AG09309 (cell line): ENCODE results near the gene PAMR1.

Source experiments
- DNase-seq: peaks from one replicate; pipeline ENCODE4 v3.0.0-alpha.2; 2010; ENCODE audit warnings: low read depth
- H3K4me3 ChIP-seq: 2 replicates; pipeline ENCODE4 v1.5.1; 2011; ENCODE audit warnings: mild to moderate bottlenecking, low read depth, low read length, moderate library complexity; ENCODE audit not compliant: control insufficient read depth
- TF ChIP-seq, protein P1 (sequence below): IDR thresholded peaks from 2 replicates; pipeline ENCODE4 v1.5.1; 2011; ENCODE audit warnings: mild to moderate bottlenecking, low read depth, low read length, inconsistent platforms; ENCODE audit not compliant: insufficient read depth, control insufficient read depth; ENCODE audit errors: missing control alignments

The PAMR1 gene, protein sequence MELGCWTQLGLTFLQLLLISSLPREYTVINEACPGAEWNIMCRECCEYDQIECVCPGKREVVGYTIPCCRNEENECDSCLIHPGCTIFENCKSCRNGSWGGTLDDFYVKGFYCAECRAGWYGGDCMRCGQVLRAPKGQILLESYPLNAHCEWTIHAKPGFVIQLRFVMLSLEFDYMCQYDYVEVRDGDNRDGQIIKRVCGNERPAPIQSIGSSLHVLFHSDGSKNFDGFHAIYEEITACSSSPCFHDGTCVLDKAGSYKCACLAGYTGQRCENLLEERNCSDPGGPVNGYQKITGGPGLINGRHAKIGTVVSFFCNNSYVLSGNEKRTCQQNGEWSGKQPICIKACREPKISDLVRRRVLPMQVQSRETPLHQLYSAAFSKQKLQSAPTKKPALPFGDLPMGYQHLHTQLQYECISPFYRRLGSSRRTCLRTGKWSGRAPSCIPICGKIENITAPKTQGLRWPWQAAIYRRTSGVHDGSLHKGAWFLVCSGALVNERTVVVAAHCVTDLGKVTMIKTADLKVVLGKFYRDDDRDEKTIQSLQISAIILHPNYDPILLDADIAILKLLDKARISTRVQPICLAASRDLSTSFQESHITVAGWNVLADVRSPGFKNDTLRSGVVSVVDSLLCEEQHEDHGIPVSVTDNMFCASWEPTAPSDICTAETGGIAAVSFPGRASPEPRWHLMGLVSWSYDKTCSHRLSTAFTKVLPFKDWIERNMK

DNA sequence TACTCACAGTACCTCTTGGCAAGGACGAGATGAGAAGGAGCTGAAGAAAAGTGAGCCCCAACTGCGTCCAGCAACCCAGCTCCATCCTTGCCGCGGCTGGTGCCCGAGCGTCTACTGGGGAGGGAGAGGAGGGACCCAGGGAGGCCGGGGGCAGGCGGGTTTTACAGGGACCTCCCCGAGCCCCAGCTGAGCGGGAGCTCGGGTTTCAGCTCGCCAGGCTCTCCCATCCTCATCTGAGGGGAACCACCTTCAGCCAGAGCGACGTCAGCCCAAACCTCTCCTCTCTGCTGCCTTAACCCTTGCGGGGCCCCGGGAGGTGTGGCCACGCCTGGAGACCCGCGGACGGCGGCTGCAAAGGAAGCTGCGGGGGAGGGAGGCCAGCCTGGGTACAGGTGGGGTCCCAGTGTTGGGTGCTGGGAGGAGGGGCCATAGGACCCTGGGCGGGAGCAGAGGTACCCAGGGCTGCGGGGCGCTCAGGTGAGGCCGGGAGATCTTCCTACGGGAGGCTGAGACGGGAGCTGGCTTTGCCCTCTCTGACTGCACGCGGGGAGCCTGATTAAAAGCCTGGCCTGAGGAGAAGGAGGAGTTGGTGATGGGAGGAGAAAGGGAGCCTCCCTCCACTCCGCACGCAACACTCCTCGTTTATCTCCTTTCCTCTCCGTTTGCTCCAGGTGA is at the start of gene PAMR1:
PAMR1 (minus strand) TSS at position 116 of the 675 bp plus-strand sequence; CDS start at position 85, 31 bp downstream.
- no peak for DNase-seq
- peak within 1 kb of the TSS; percentile 49 for H3K4me3 ChIP-seq
- TF ChIP-seq, protein P1, sequence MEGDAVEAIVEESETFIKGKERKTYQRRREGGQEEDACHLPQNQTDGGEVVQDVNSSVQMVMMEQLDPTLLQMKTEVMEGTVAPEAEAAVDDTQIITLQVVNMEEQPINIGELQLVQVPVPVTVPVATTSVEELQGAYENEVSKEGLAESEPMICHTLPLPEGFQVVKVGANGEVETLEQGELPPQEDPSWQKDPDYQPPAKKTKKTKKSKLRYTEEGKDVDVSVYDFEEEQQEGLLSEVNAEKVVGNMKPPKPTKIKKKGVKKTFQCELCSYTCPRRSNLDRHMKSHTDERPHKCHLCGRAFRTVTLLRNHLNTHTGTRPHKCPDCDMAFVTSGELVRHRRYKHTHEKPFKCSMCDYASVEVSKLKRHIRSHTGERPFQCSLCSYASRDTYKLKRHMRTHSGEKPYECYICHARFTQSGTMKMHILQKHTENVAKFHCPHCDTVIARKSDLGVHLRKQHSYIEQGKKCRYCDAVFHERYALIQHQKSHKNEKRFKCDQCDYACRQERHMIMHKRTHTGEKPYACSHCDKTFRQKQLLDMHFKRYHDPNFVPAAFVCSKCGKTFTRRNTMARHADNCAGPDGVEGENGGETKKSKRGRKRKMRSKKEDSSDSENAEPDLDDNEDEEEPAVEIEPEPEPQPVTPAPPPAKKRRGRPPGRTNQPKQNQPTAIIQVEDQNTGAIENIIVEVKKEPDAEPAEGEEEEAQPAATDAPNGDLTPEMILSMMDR = no peak

DNA sequence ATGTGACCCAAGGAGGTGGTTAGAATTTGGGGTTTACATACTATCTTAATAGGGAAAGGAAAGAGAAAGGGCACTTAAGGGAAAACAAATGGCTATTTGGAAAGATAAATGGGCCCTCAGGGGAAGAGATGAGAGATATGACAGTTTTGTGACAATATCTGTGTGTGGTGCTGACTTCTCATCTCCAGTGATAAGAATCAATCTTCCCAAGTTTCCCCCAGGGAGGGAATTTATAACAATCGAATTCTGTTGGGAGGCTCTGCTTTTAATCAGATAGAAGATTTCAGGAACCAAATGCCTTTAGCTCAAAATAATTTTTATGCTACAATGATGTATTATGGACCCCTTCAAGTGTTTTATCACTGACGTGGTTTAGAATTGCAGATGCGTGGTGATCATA is 46.3 kb upstream of the PAMR1 start:
- DNase-seq = no peak
- H3K4me3 ChIP-seq = no peak overlapping the region
- TF ChIP-seq, protein P1 = no peak

DNA sequence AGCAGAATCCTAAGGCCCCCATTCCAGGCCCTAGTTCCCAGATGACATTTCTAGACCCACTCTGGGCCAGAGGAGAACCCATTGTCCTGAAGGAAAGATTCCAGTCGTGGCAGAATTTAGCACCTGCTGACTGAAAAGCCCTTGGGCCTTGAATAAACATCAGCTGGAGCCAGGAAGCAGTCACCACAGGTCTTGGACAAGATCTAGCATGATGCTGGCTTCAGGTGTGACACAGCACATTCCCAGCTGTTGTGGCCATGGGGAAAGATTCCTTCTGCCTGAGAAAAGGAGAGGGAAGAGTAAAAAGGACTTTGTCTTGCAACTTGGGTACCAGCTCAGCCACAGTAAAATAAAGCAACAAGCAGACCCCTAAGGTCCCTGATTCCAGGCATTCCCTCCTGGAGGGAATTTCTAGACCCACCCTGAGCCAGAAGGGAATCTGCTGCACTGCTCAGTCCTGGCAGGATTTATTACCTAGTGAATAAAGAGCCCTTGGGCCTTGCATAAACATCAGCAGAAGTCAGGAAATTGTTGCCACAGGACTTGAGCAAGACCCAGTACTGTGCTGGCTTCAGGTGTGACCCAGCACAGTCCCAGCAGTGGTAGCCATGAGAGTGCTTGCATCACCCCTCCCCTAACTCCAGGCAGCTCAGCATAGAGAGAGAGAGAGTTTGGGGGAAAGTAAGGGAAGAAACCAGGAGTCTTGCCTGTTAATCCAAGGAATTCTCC is 42.5 kb upstream of the PAMR1 start:
- DNase-seq = no peak
- no peak overlapping the region for H3K4me3 ChIP-seq
- TF ChIP-seq, protein P1 = no peak

DNA sequence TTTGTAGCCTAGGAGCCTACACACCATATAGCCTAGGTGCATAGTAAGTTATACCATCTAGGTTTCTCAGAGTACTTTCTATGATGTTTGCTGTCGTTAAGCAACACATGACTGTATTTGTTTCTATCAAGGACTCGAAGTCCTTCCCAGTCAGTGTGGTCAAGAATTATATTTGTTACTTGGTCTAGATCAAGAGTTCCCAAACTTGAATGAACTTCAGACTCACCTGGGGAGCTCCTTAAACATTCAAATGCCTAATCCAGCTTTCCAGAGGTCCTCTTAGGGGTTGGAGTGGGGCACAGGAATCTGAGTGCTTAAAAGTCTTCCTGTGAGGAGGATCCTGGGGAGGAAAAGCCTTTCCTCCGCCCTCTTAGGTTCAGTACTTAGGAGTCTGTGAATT is 41.5 kb upstream of the PAMR1 start:
- H3K4me3 ChIP-seq = no peak overlapping the region
- no peak for DNase-seq
- TF ChIP-seq, protein P1 = no peak

DNA sequence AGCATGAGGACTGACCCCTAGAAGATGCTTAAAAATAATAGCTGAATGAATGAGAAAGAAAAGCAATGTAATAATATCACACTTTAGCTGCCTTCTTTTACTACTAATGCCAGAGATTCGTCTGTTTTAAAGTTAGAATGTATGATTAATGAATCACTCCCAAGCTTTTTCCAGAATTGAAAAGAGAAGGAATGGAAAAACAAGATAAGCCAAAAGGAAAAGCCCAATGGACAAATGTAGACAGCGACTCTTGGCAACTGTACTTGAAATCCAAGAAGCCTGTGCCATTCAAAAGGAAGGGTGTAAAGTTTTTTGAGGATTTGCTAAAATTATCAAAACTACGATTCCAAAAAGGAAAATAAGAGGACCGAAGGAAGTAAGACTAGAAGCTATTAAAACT is 40.8 kb upstream of the PAMR1 start:
- TF ChIP-seq, protein P1 = no peak
- DNase-seq = no peak
- H3K4me3 ChIP-seq = no peak overlapping the region

DNA sequence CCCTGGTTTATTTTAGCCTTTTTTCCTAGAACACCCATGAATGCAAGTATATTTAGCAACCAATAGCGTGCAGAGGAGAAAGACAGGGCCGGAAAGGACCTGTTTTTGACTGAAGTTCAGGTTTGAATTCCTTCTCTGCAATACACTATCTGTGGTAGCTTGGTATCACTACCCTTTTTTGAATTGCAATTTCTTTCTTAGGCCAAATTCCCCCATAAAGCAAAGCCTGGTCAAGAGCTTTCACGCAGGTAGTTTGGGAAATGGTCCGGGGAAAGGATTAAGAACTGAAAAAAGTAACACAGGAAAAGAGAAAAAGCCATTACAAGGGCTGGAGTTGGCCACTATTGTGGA is 38.8 kb upstream of the PAMR1 start:
- TF ChIP-seq, protein P1 = no peak
- no peak for DNase-seq
- no peak overlapping the region for H3K4me3 ChIP-seq
